CD14-positive monocyte (primary cell): ENCODE results near the gene PHGDH. TPM values are rescaled to one million over a fixed set of nuclear protein-coding genes. Genes with fewer than 3 reads are reported as not detected.
"Not testable (repeated sequence)": the region's sequence is repeated elsewhere in the genome, so short reads cannot be mapped to it uniquely, and the experiment has no call there.

Experiments
- DNase-seq, 3 donors: peaks; one replicate each; pipeline ENCODE4 v3.0.0-alpha.2; 2011 to 2022
- H2AFZ ChIP-seq: 2 replicates; pipeline ENCODE4 v1.6.0; 2012; ENCODE audit warnings: mild to moderate bottlenecking, low read depth, low read length, inconsistent platforms; ENCODE audit not compliant: insufficient read depth, poor library complexity, severe bottlenecking
- H3K27ac ChIP-seq, 2 donors: 1 replicate in 1 of 2; 2 replicates in 1 of 2; pipeline ENCODE4 v1.5.1; 2012 to 2013; ENCODE audit warnings: low read length in 2 of 2, control low read depth in 1 of 2, inconsistent platforms in 1 of 2, low read depth in 1 of 2, mild to moderate bottlenecking in 1 of 2
- H3K27me3 ChIP-seq, 2 donors: one replicate each; pipeline versions ENCODE4 v1.6.0 to v1.6.1; 2011 to 2013; ENCODE audit warnings: low read length in 2 of 2; ENCODE audit not compliant: control insufficient read depth in 2 of 2, insufficient read depth in 2 of 2
- H3K36me3 ChIP-seq, 2 donors: replicated peaks in 1 of 2; 1 replicate in 1 of 2; 2 replicates in 1 of 2; pipeline versions ENCODE4 v1.5.1 to v1.6.1; 2012 to 2013; ENCODE audit warnings: low read length in 2 of 2, control low read depth in 1 of 2, inconsistent platforms in 1 of 2, mild to moderate bottlenecking in 1 of 2; ENCODE audit not compliant: insufficient read depth in 2 of 2, control insufficient read depth in 1 of 2
- H3K4me1 ChIP-seq, 2 donors: 1 replicate in 1 of 2; 2 replicates in 1 of 2; pipeline versions ENCODE4 v1.5.1 to v1.6.1; 2012 to 2013; ENCODE audit warnings: low read length in 2 of 2, control low read depth in 1 of 2, inconsistent platforms in 1 of 2, mild to moderate bottlenecking in 1 of 2, moderate library complexity in 1 of 2; ENCODE audit not compliant: insufficient read depth in 2 of 2, control insufficient read depth in 1 of 2
- H3K4me2 ChIP-seq: replicated peaks from 2 replicates; pipeline ENCODE3; 2012; ENCODE audit warnings: low read length, moderate library complexity, mild to moderate bottlenecking; ENCODE audit not compliant: poor library complexity, severe bottlenecking; ENCODE audit errors: extremely low read depth
- H3K4me3 ChIP-seq, 3 experiments: fragments of 200-600 bp in 1 of 3; sonication (generic) in 1 of 3; replicated peaks in 1 of 3; 1 replicate in 2 of 3; 2 replicates in 1 of 3; pipeline ENCODE4 v1.5.1; 2011 to 2013; ENCODE audit warnings: low read length in 3 of 3, mild to moderate bottlenecking in 3 of 3, control low read depth in 2 of 3, low read depth in 2 of 3, inconsistent platforms in 1 of 3, moderate library complexity in 1 of 3
- H3K79me2 ChIP-seq: 2 replicates; pipeline ENCODE4 v1.6.0; 2012; ENCODE audit warnings: mild to moderate bottlenecking, control low read depth, inconsistent platforms, low read length, moderate library complexity; ENCODE audit not compliant: insufficient read depth
- H3K9ac ChIP-seq: 2 replicates; pipeline ENCODE4 v1.6.0; 2017; ENCODE audit warnings: low read length, mild to moderate bottlenecking; ENCODE audit not compliant: insufficient read depth, poor library complexity, severe bottlenecking
- H3K9me3 ChIP-seq, 2 donors: replicated peaks in 1 of 2; 1 replicate in 1 of 2; 2 replicates in 1 of 2; pipeline versions ENCODE4 v1.5.1 to v1.6.1; 2012 to 2013; ENCODE audit warnings: low read length in 2 of 2, control low read depth in 1 of 2; ENCODE audit not compliant: control insufficient read depth in 1 of 2, insufficient read depth in 1 of 2
- H4K20me1 ChIP-seq: 2 replicates; pipeline ENCODE4 v1.6.0; 2012; ENCODE audit warnings: mild to moderate bottlenecking, low read length, control low read depth, moderate library complexity; ENCODE audit not compliant: insufficient read depth
- H3K27ac Mint-ChIP-seq, 7 donors: one replicate each; pipeline ENCODE4 v1.8.0; 2020; ENCODE audit warnings: mild to moderate bottlenecking in 7 of 7, mixed read lengths in 7 of 7, moderate library complexity in 6 of 7, inconsistent platforms in 2 of 7
- H3K27me3 Mint-ChIP-seq, 3 donors: one replicate each; pipeline ENCODE4 v1.8.0; 2021 to 2022; ENCODE audit warnings: low read depth in 3 of 3, mild to moderate bottlenecking in 3 of 3, mixed read lengths in 3 of 3, moderate library complexity in 3 of 3, inconsistent platforms in 1 of 3
- H3K36me3 Mint-ChIP-seq, 2 donors: one replicate each; pipeline ENCODE4 v1.8.0; 2020; ENCODE audit warnings: mixed read lengths in 2 of 2, inconsistent platforms in 1 of 2, mild to moderate bottlenecking in 1 of 2
- H3K4me1 Mint-ChIP-seq: one replicate; pipeline ENCODE4 v1.8.0; 2020; ENCODE audit warnings: mild to moderate bottlenecking, mixed read lengths
- H3K4me3 Mint-ChIP-seq, 2 donors: one replicate each; pipeline ENCODE4 v1.8.0; 2020; ENCODE audit warnings: mild to moderate bottlenecking in 2 of 2, mixed read lengths in 2 of 2, moderate library complexity in 1 of 2
- H3K9me3 Mint-ChIP-seq, 7 donors: one replicate each; pipeline ENCODE4 v1.8.0; 2020 to 2022; ENCODE audit warnings: mixed read lengths in 7 of 7, mild to moderate bottlenecking in 6 of 7, moderate library complexity in 6 of 7, inconsistent platforms in 2 of 7
- CTCF ChIP-seq: fragments of 200-600 bp; IDR thresholded peaks from one replicate; pipeline ENCODE4 v1.8.0; 2022; ENCODE audit warnings: antibody characterized with exemption, mild to moderate bottlenecking
- WGBS: methylation state at CpG from one replicate; pipeline ENCODE4 v1.1.5; 2013; ENCODE audit warnings: missing lambda C conversion rate; ENCODE audit not compliant: insufficient coverage; 5-methylcytosine and 5-hydroxymethylcytosine counted together
- intact Hi-C, 2 donors: fragments of 100-400 bp; cut with micrococcal nuclease; formaldehyde crosslinking; loops; one replicate each; pipeline versions ENCODE4 v1.15.0 to v1.15.1; 2023
- polyA plus RNA-seq, 3 donors: library from polyadenylated mRNA; depleted of rRNA in 1 of 3; unstranded in 2 of 3; stranded (reverse) in 1 of 3; fragments of 300-500 nt in 2 of 3; fragments of >200 nt in 1 of 3; fragmentation: Illumina TruSeq in 2 of 3; gene quantifications; 1 replicate in 2 of 3; 2 replicates in 1 of 3; pipeline ENCODE4 v1.2.3, GENCODE V29; 2012 to 2021

The PHGDH gene
- polyA plus RNA-seq, 3 donors, result 0.09 to 0.44 (median 0.20) TPM

GRCh38 chr1:119784191-119784781 is 72.6 kb downstream of the PHGDH start:
- Mint-ChIP-seq H3K36me3 (no peaks in the 10 kb centered on the region), H3K27me3 (peaks cover 0 to 2% (median 0%) of the 10 kb centered on the region in 3 donors), H3K4me3 (no peak overlapping the region), H3K27ac (peak overlapping the region in 3 of 7 donors; percentile 62 to 77 (median 74)), H3K9me3 (peaks cover 0 to 2% (median 0%) of the 10 kb centered on the region in 7 donors), H3K4me1 (peaks cover 54% of the 10 kb centered on the region)
- no peak for TF ChIP-seq CTCF
- Histone ChIP-seq H3K27ac (peak overlapping the region in 1 of 2 donors; percentile 21), H3K4me2 (no peak overlapping the region), H3K4me1 (peaks cover 53 to 63% of the 10 kb centered on the region in 2 donors), H3K9ac (no peak overlapping the region), H4K20me1 (no peaks in the 10 kb centered on the region), H3K79me2 (no peaks in the 10 kb centered on the region), H3K9me3 (no peaks in the 10 kb centered on the region), H3K27me3 (no peaks in the 10 kb centered on the region), H3K36me3 (no peaks in the 10 kb centered on the region), H2AFZ (peak overlapping the region; percentile 27), H3K4me3 (no peak overlapping the region)
- peak; percentile 6 to 41 (median 8) for DNase-seq
- WGBS, result no CpG with 5 or more reads among the region's 3 CpGs
- intact Hi-C loops, result no loop called here

- Mint-ChIP-seq H3K4me1 (peaks cover 56% of the 10 kb centered on the region), H3K27ac (peak overlapping the region in 5 of 7 donors; percentile 8 to 88 (median 43))
- H3K79me2 ChIP-seq, H3K9me3 Mint-ChIP-seq, H3K4me3 ChIP-seq, H3K4me2 ChIP-seq, H3K27me3 Mint-ChIP-seq, H4K20me1 ChIP-seq, H3K4me3 Mint-ChIP-seq, DNase-seq, H2AFZ ChIP-seq, H3K36me3 ChIP-seq, H3K36me3 Mint-ChIP-seq, H3K9ac ChIP-seq, H3K9me3 ChIP-seq, H3K27me3 ChIP-seq: not testable (repeated sequence)
- WGBS, result no CpG with 5 or more reads among the region's 7 CpGs
- Histone ChIP-seq H3K27ac (peak overlapping the region in 1 of 2 donors; percentile 9), H3K4me1 (peaks cover 53 to 63% of the 10 kb centered on the region in 2 donors)
- intact Hi-C loops, result loop anchor here in 1 of 2 donors (5.0 kb wide), 1 partner anchor 51 kb away; no protein-coding TSS in a partner anchor
These were observed 74.3 kb downstream of the PHGDH start for GRCh38 chr1:119786046-119786445.

GRCh38 chr1:119786473-119787050 is 74.8 kb downstream of the PHGDH start:
- peaks cover 53 to 63% of the 10 kb centered on the region in 2 donors for H3K4me1 ChIP-seq
- not testable (repeated sequence) for H3K27ac ChIP-seq, DNase-seq, H4K20me1 ChIP-seq, H3K9ac ChIP-seq, H3K4me2 ChIP-seq, H3K9me3 Mint-ChIP-seq, H3K4me3 Mint-ChIP-seq, H2AFZ ChIP-seq, H3K9me3 ChIP-seq, H3K27me3 ChIP-seq, H3K36me3 ChIP-seq, H3K4me3 ChIP-seq, H3K27me3 Mint-ChIP-seq, H3K79me2 ChIP-seq, H3K36me3 Mint-ChIP-seq
- 40% methylated on average over 1 of the region's 4 CpGs for WGBS
- Mint-ChIP-seq H3K4me1 (peaks cover 56% of the 10 kb centered on the region), H3K27ac (peak overlapping the region in 4 of 7 donors; percentile 8 to 43 (median 36))
- intact Hi-C loops, result loop anchor here in 1 of 2 donors (5.0 kb wide), 1 partner anchor 51 kb away; no protein-coding TSS in a partner anchor
